Lower leg skin (tissue), 3 donors: ENCODE results near the gene SNAI3.

Experiments used
- POLR2A ChIP-seq, 2 donors: fragments of 450-650 bp; IDR thresholded peaks; one replicate each; pipeline ENCODE4 v1.6.1; 2016 to 2017; ENCODE audit warnings: antibody characterized with exemption in 2 of 2, mild to moderate bottlenecking in 1 of 2, moderate library complexity in 1 of 2
- TF ChIP-seq, protein P1 (sequence below), 3 donors: fragments of 450-650 bp; IDR thresholded peaks; one replicate each; pipeline ENCODE4 v1.5.1; 2016; ENCODE audit warnings: antibody characterized with exemption in 3 of 3, mild to moderate bottlenecking in 3 of 3, moderate library complexity in 2 of 3

- no peak for TF ChIP-seq POLR2A (IDR thresholded peaks at IDR 0.05)
- TF ChIP-seq, protein P1, sequence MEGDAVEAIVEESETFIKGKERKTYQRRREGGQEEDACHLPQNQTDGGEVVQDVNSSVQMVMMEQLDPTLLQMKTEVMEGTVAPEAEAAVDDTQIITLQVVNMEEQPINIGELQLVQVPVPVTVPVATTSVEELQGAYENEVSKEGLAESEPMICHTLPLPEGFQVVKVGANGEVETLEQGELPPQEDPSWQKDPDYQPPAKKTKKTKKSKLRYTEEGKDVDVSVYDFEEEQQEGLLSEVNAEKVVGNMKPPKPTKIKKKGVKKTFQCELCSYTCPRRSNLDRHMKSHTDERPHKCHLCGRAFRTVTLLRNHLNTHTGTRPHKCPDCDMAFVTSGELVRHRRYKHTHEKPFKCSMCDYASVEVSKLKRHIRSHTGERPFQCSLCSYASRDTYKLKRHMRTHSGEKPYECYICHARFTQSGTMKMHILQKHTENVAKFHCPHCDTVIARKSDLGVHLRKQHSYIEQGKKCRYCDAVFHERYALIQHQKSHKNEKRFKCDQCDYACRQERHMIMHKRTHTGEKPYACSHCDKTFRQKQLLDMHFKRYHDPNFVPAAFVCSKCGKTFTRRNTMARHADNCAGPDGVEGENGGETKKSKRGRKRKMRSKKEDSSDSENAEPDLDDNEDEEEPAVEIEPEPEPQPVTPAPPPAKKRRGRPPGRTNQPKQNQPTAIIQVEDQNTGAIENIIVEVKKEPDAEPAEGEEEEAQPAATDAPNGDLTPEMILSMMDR (IDR thresholded peaks at IDR 0.05) = no peak
These were observed 34.1 kb downstream of the SNAI3 start for GRCh38 chr16:88651989-88652761.
